Activated CD8-positive, alpha-beta T cell treated with anti-CD3 and anti-CD28 coated beads for 36 hours (primary cell): ENCODE measurements around the gene THOC2. TPM values are rescaled to one million over a fixed set of nuclear protein-coding genes. Genes with fewer than 3 reads are reported as not detected.
"Not testable (repeated sequence)": the region's sequence is repeated elsewhere in the genome, so short reads cannot be mapped to it uniquely, and the experiment has no call there.

Source experiments
- ATAC-seq: fragments of 200-7000 bp; cut with Tn5 transposase; one replicate; pipeline ENCODE4 v1.10.0; 2021; ENCODE audit warnings: mild to moderate bottlenecking, moderate library complexity
- CTCF ChIA-PET: fragments of 350-600 bp; sonication (Branson Sonifier 250); formaldehyde crosslinking; loops from one replicate; lab custom pipeline; 2021; ENCODE audit warnings: antibody characterized with exemption; lab: Charles Lee
- POLR2A ChIA-PET: fragments of 350-600 bp; sonication (Branson Sonifier 250); formaldehyde crosslinking; loops from one replicate; lab custom pipeline; 2021; ENCODE audit warnings: antibody characterized with exemption; lab: Charles Lee
- DNase-seq: peaks from one replicate; pipeline ENCODE4 v3.0.0-alpha.2; 2020
- H3K27ac Mint-ChIP-seq: one replicate; pipeline ENCODE4 v1.8.0; 2021; ENCODE audit warnings: mild to moderate bottlenecking, mixed read lengths
- H3K27me3 Mint-ChIP-seq: one replicate; pipeline ENCODE4 v1.8.0; 2021; ENCODE audit warnings: mixed read lengths
- H3K36me3 Mint-ChIP-seq: one replicate; pipeline ENCODE4 v1.8.0; 2021; ENCODE audit warnings: low read depth, mixed read lengths
- H3K4me1 Mint-ChIP-seq: one replicate; pipeline ENCODE4 v1.8.0; 2021; ENCODE audit warnings: low read depth, mixed read lengths
- H3K4me3 Mint-ChIP-seq: one replicate; pipeline ENCODE4 v1.8.0; 2021; ENCODE audit warnings: mild to moderate bottlenecking, moderate library complexity, mixed read lengths
- H3K9me3 Mint-ChIP-seq: one replicate; pipeline ENCODE4 v1.8.0; 2021; ENCODE audit warnings: mixed read lengths
- intact Hi-C: fragments of 100-400 bp; cut with micrococcal nuclease; formaldehyde crosslinking; loops from one replicate; pipeline ENCODE4 v1.10.0; 2022
- total RNA-seq, 2 experiments: library from RNA; stranded (reverse); gene quantifications; one replicate each; pipeline ENCODE4 v1.2.3, GENCODE V29; 2021
- TF ChIP-seq, protein P1 (sequence below): fragments of 200-600 bp; IDR thresholded peaks from one replicate; pipeline ENCODE4 v1.8.0; 2022; ENCODE audit warnings: antibody characterized with exemption, mild to moderate bottlenecking

The THOC2 gene
- total RNA-seq, 2 experiments from 2014 or later, result 72.3 to 83.6 TPM

DNA sequence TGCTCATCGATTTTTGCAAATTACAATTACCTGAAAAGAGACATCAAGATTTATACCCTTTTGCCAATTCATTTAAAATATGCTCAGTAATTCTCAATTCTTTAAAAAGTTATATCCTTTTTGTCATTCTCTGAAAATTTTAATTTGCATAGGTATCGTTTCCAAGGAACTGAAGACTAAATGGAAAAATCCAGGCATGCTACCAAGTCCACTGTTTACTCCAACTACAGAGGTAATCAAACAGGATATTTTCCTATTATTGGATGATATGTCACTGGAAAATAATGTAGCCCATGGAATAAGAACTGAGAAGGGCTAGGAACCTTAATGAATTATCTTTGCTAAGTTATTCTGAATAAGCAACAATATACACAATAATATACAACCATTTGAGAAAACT, 132.7 kb downstream of the THOC2 start:
- Mint-ChIP-seq H3K9me3 (no peaks in the 10 kb centered on the region), H3K27me3 (no peaks in the 10 kb centered on the region), H3K4me1 (no peaks in the 10 kb centered on the region), H3K36me3 (peaks cover 16% of the 10 kb centered on the region), H3K27ac (no peak overlapping the region), H3K4me3 (no peak overlapping the region)
- TF ChIP-seq, protein P1, sequence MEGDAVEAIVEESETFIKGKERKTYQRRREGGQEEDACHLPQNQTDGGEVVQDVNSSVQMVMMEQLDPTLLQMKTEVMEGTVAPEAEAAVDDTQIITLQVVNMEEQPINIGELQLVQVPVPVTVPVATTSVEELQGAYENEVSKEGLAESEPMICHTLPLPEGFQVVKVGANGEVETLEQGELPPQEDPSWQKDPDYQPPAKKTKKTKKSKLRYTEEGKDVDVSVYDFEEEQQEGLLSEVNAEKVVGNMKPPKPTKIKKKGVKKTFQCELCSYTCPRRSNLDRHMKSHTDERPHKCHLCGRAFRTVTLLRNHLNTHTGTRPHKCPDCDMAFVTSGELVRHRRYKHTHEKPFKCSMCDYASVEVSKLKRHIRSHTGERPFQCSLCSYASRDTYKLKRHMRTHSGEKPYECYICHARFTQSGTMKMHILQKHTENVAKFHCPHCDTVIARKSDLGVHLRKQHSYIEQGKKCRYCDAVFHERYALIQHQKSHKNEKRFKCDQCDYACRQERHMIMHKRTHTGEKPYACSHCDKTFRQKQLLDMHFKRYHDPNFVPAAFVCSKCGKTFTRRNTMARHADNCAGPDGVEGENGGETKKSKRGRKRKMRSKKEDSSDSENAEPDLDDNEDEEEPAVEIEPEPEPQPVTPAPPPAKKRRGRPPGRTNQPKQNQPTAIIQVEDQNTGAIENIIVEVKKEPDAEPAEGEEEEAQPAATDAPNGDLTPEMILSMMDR, result no peak
- DNase-seq (no peak), ATAC-seq (no peak)
- intact Hi-C loops, result no loop called here
- ChIA-PET POLR2A (no interaction called here), CTCF (no interaction called here)

DNA sequence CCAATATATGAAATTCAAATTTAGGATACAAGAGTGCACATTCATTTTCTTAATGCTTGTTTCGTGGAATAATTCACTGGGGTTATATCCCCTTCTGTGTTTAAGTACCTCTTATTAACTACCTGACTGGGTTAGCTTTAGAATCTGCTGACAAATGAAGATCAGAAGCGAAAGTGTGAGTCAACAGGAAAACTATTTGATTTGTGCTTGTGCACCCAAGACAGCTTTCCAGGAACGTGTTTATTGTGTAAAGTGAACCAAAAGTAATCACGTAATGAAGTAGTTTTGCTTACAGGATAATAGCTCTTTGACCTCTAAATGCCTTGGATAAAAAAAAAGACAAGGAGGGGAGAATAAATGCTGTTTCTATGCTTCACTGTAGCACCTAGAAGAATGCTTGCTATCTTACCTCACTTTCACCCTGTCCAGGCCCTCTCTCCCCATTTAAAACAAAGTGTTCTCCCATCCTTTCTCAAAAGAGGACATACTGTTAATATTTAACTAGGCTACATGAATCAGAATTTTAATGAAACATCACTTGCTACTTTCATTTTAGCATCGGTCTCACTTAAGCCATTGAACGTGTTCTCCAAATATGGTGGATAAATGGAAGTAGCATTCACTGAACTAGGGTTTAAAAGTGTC, 141.9 kb downstream of the THOC2 start:
- Mint-ChIP-seq H3K27ac (no peak overlapping the region), H3K36me3 (no peaks in the 10 kb centered on the region), H3K27me3 (no peaks in the 10 kb centered on the region), H3K4me3 (no peak overlapping the region), H3K4me1 (peaks cover 11% of the 10 kb centered on the region), H3K9me3 (no peaks in the 10 kb centered on the region)
- DNase-seq, result no peak
- CTCF ChIA-PET, result no interaction called here
- no peak for ATAC-seq
- TF ChIP-seq, protein P1, result no peak
- POLR2A ChIA-PET, result no interaction called here
- intact Hi-C loops, result no loop called here

DNA sequence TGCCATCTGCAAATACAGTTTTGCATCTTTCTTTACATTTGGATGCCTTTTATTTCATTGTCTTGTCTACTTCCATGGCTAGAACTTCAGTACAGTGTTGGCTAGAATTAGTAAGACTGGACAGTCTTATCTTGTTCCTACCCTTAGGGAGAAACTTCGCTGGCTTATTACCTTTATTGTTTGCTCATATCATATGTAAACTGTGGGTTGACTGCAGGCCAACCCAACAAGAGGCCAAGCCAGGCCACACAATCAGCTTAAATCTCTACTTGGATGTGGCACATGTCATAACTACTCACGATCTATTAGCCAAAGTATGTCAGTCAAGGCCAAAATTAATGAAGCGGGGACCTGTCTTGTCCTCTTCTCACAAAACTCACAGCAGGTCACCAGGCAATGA, 144.1 kb downstream of the THOC2 start:
- Mint-ChIP-seq H3K27me3 (no peaks in the 10 kb centered on the region), H3K9me3 (no peaks in the 10 kb centered on the region), H3K27ac (no peak overlapping the region), H3K36me3 (no peaks in the 10 kb centered on the region), H3K4me1 (peaks cover 11% of the 10 kb centered on the region), H3K4me3 (no peak overlapping the region)
- no peak for ATAC-seq
- ChIA-PET POLR2A (no interaction called here), CTCF (no interaction called here)
- DNase-seq, result no peak
- intact Hi-C loops, result no loop called here
- TF ChIP-seq, protein P1, result no peak

DNA sequence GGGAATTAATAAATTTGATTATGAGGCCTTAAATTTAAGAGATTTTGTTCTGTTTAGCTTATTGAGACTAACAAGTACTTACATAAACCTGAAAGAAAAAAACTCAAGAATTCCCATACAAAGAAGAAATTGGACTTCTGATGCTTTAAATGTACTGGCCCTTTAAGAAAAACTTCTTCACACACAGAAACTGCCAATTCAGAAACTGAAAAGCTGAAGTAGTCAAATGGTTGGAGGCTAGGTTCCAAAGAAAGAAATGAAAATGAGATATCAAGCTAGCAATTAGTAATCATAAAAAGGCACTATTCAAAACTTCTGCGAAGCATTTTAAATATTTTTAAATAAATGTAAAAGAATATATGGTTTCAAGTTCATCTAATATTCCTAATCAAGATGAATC, 151.3 kb downstream of the THOC2 start:
- intact Hi-C loops, result no loop called here
- no peak for ATAC-seq

DNA sequence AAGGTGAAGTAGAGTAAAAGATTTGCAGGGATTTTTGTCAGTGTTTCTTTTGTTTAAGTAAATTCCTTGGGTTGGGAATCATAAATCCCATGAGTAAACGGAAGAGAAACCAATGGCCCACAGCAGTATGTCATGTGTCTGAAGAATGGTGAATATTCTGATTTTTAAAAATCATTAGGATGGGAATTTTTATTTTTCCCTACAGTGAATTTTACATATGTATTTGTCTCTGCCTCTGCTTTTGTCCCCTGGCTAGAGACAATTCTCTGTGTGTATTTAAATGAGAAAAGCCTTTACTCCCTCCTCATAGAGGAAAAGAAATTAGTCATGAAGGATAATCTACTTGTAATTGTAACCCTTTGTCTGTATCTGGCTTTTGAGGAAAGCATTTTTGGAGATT, 152.1 kb downstream of the THOC2 start:
- H3K4me1 Mint-ChIP-seq, result no peaks in the 10 kb centered on the region
- no peak for ATAC-seq

More for the DNA sequence above, 151.3 kb downstream of the THOC2 start:
- TF ChIP-seq, protein P1, result no peak
- no peaks in the 10 kb centered on the region for H3K27me3 Mint-ChIP-seq
- no peaks in the 10 kb centered on the region for H3K4me1 Mint-ChIP-seq
- H3K27ac Mint-ChIP-seq, result no peak overlapping the region
- ChIA-PET POLR2A (no interaction called here), CTCF (no interaction called here)
- peaks cover under 1% of the 10 kb centered on the region for H3K9me3 Mint-ChIP-seq
- no peaks in the 10 kb centered on the region for H3K36me3 Mint-ChIP-seq
- DNase-seq, result no peak
- no peak overlapping the region for H3K4me3 Mint-ChIP-seq

DNA sequence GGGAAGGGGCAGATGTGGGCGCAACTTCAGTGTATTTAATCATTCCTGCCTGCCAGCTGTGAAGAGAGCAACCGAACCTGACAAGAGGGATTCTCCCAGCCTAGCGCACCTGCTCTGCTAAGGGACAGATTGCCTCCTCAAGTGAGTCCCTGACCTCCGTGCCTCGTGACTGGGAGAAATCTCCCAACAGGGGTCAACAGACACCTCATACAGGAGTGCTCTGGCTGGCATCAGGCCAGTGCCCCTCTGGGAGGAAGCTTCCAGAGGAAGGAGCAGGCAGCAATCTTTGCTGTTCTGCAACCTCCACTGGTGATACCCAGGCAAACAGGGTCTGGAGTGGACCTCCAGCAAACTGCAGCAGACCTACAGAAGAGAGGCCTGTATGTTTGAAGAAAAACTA, 158.8 kb downstream of the THOC2 start:
- CTCF ChIA-PET, H3K27ac Mint-ChIP-seq, DNase-seq, ATAC-seq, intact Hi-C loops, H3K36me3 Mint-ChIP-seq, POLR2A ChIA-PET, H3K9me3 Mint-ChIP-seq, H3K4me3 Mint-ChIP-seq, H3K4me1 Mint-ChIP-seq, H3K27me3 Mint-ChIP-seq: not testable (repeated sequence)

More for the DNA sequence above, 152.1 kb downstream of the THOC2 start:
- POLR2A ChIA-PET, result no interaction called here
- CTCF ChIA-PET, result no interaction called here
- TF ChIP-seq, protein P1, result no peak
- intact Hi-C loops, result no loop called here
- Mint-ChIP-seq H3K27ac (no peak overlapping the region), H3K27me3 (no peaks in the 10 kb centered on the region), H3K4me3 (no peak overlapping the region), H3K36me3 (no peaks in the 10 kb centered on the region), H3K9me3 (peaks cover 2% of the 10 kb centered on the region)
- DNase-seq, result no peak
